GM08714 (cell line): Measurements from ENCODE around the gene PLA2G10.
"Not testable (repeated sequence)": the region's sequence is repeated elsewhere in the genome, so short reads cannot be mapped to it uniquely, and the experiment has no call there.

Experiments used
- H3K4me3 ChIP-seq: fragments of 200-500 bp; sonication (Bioruptor generic); 2 replicates; pipeline ENCODE4 v1.5.1; 2014; ENCODE audit warnings: mild to moderate bottlenecking, low read length, inconsistent platforms
- ZNF274 ChIP-seq: IDR thresholded peaks from 2 replicates; pipeline ENCODE4 v1.6.1; 2012; ENCODE audit warnings: mild to moderate bottlenecking, low read depth, low read length

The PLA2G10 gene

GRCh38 chr16:14694129-14694528 lies at the start of gene PLA2G10:
TSS of gene PLA2G10 (minus strand) at chr16:14694308. CDS start at chr16:14694229, 79 bp downstream.
- not testable (repeated sequence) for H3K4me3 ChIP-seq

GRCh38 chr16:14742273-14743128 lies 48.4 kb upstream of the PLA2G10 start, which contains the start of gene NPIPA2:
TSS of gene NPIPA2 (plus strand) at chr16:14742533. CDS start at chr16:14748066, 5,533 bp downstream.
- H3K4me3 ChIP-seq: not testable (repeated sequence)

GRCh38 chr16:14741794-14742193 lies 47.7 kb upstream of the PLA2G10 start:
- not testable (repeated sequence) for H3K4me3 ChIP-seq

GRCh38 chr16:14740832-14741385 lies 46.8 kb upstream of the PLA2G10 start:
- H3K4me3 ChIP-seq: not testable (repeated sequence)

GRCh38 chr16:14733233-14733632 lies 39.1 kb upstream of the PLA2G10 start:
- H3K4me3 ChIP-seq: not testable (repeated sequence)

GRCh38 chr16:14703156-14704011 lies 9.3 kb upstream of the PLA2G10 start, which contains the start of gene NPIPA3:
TSS of gene NPIPA3 (plus strand) at chr16:14703411. CDS start at chr16:14708944, 5,533 bp downstream.
- H3K4me3 ChIP-seq: not testable (repeated sequence)

GRCh38 chr16:14702672-14703071 lies 8.6 kb upstream of the PLA2G10 start:
- H3K4me3 ChIP-seq: not testable (repeated sequence)

GRCh38 chr16:14701859-14702258 lies 7.8 kb upstream of the PLA2G10 start:
- H3K4me3 ChIP-seq: not testable (repeated sequence)

- H3K4me3 ChIP-seq: not testable (repeated sequence)
Observed at GRCh38 chr16:14685870-14686793, 8.0 kb downstream of the PLA2G10 start.

- no peak for TF ChIP-seq ZNF274
- no peak overlapping the region for H3K4me3 ChIP-seq
Observed at GRCh38 chr16:14682121-14682520, 12.0 kb downstream of the PLA2G10 start.

- H3K4me3 ChIP-seq: no peak overlapping the region
- no peak for TF ChIP-seq ZNF274
Observed at GRCh38 chr16:14681115-14681514, 13.0 kb downstream of the PLA2G10 start.

GRCh38 chr16:14680396-14680795 lies 13.7 kb downstream of the PLA2G10 start:
- H3K4me3 ChIP-seq: not testable (repeated sequence)

GRCh38 chr16:14678748-14679497 lies 15.2 kb downstream of the PLA2G10 start:
- no peak overlapping the region for H3K4me3 ChIP-seq
- TF ChIP-seq ZNF274: no peak

- no peak for TF ChIP-seq ZNF274
- no peak overlapping the region for H3K4me3 ChIP-seq
Observed at GRCh38 chr16:14677627-14678026, 16.5 kb downstream of the PLA2G10 start.
